Measurements from ENCODE around the gene MFAP5.

GRCh38 chr12:8606890-8607289 is 55.7 kb downstream of the MFAP5 start:
- TF ChIP-seq EZH2 (IDR thresholded peaks at IDR 0.05; ENCODE audit: borderline replicate concordance, control insufficient read depth, low read depth, low read length): no peak
- TF ChIP-seq JUND (IDR thresholded peaks at IDR 0.05; ENCODE audit: low read depth, low read length): no peak
- TF ChIP-seq CHD1 (IDR thresholded peaks at IDR 0.05; ENCODE audit: low read depth, low read length): no peak
- TF ChIP-seq, protein P1, sequence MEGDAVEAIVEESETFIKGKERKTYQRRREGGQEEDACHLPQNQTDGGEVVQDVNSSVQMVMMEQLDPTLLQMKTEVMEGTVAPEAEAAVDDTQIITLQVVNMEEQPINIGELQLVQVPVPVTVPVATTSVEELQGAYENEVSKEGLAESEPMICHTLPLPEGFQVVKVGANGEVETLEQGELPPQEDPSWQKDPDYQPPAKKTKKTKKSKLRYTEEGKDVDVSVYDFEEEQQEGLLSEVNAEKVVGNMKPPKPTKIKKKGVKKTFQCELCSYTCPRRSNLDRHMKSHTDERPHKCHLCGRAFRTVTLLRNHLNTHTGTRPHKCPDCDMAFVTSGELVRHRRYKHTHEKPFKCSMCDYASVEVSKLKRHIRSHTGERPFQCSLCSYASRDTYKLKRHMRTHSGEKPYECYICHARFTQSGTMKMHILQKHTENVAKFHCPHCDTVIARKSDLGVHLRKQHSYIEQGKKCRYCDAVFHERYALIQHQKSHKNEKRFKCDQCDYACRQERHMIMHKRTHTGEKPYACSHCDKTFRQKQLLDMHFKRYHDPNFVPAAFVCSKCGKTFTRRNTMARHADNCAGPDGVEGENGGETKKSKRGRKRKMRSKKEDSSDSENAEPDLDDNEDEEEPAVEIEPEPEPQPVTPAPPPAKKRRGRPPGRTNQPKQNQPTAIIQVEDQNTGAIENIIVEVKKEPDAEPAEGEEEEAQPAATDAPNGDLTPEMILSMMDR (IDR thresholded peaks at IDR 0.05 in 2 of 3, conservative IDR thresholded peaks at IDR 0.05 in 1 of 3; ENCODE audit: control insufficient read depth in 2 of 3, extremely low read depth in 1 of 3, insufficient read depth in 1 of 3, low read depth in 3 of 3, low read length in 3 of 3): no peak
- TF ChIP-seq RFX5 (IDR thresholded peaks at IDR 0.05; ENCODE audit: low read depth, low read length): no peak
- no peak for TF ChIP-seq USF2 (IDR thresholded peaks at IDR 0.05; ENCODE audit: borderline replicate concordance, low read depth, low read length)
- no peak for TF ChIP-seq MAX (IDR thresholded peaks at IDR 0.05; ENCODE audit: low read depth, low read length)
- no peak for TF ChIP-seq IRF5 (IDR thresholded peaks at IDR 0.05; ENCODE audit: borderline replicate concordance)
- no peak for TF ChIP-seq ELK1 (IDR thresholded peaks at IDR 0.05; ENCODE audit: low read depth, low read length)
